HepG2 (cell line): ENCODE results near the gene PNPLA2. TPM values are rescaled to one million over a fixed set of nuclear protein-coding genes. Genes with fewer than 3 reads are reported as not detected.
A peak's percentile ranks its signal among the peaks of the same experiment; 100 is the strongest.

Source experiments
- DNMT3B ChIP-seq: conservative IDR thresholded peaks from 2 replicates; pipeline ENCODE4 v1.6.1; 2016; ENCODE audit warnings: missing biosample characterization, control low read depth
- ELF4 ChIP-seq: sonication (generic); formaldehyde crosslinking; IDR thresholded peaks from 2 replicates; pipeline ENCODE4 v1.5.0; 2020; ENCODE audit warnings: missing genetic modification reagents, mild to moderate bottlenecking, moderate library complexity, borderline replicate concordance
- ERF ChIP-seq: IDR thresholded peaks from 2 replicates; pipeline ENCODE4 v1.6.1; 2018; ENCODE audit warnings: missing biosample characterization, missing genetic modification reagents
- NAIF1 ChIP-seq: sonication (generic); formaldehyde crosslinking; IDR thresholded peaks from 2 replicates; pipeline ENCODE4 v1.5.0; 2020; ENCODE audit warnings: mild to moderate bottlenecking, missing genetic modification reagents, borderline replicate concordance
- PBX3 ChIP-seq: sonication (generic); formaldehyde crosslinking; IDR thresholded peaks from 2 replicates; pipeline ENCODE4 v1.8.1; 2023; ENCODE audit warnings: missing genetic modification reagents, inconsistent platforms, borderline replicate concordance
- PRPF4 ChIP-seq: fragments of 200-400 bp; formaldehyde crosslinking; IDR thresholded peaks from 2 replicates; pipeline ENCODE4 v1.6.1; 2016; ENCODE audit warnings: low read length, low read depth; ENCODE audit not compliant: poor library complexity, severe bottlenecking
- SMYD3 ChIP-seq: sonication (generic); formaldehyde crosslinking; IDR thresholded peaks from 2 replicates; pipeline ENCODE4 v1.8.1; 2023; ENCODE audit warnings: mild to moderate bottlenecking, missing genetic modification reagents
- TARDBP ChIP-seq: sonication (generic); formaldehyde crosslinking; IDR thresholded peaks from 2 replicates; pipeline ENCODE4 v1.8.0; 2022; ENCODE audit warnings: mild to moderate bottlenecking, missing genetic modification reagents
- ZBTB4 ChIP-seq: sonication (generic); formaldehyde crosslinking; IDR thresholded peaks from 2 replicates; pipeline ENCODE4 v1.4.0; 2020; ENCODE audit warnings: missing genetic modification reagents, mild to moderate bottlenecking, borderline replicate concordance
- ZBTB40 ChIP-seq, 2 experiments: fragments of 450-650 bp in 1 of 2; sonication (generic) in 1 of 2; formaldehyde crosslinking in 1 of 2; IDR thresholded peaks; 2 replicates each; pipeline versions ENCODE4 v1.6.1 to v1.8.0; 2016 to 2022; ENCODE audit warnings: antibody characterized with exemption in 1 of 2, mild to moderate bottlenecking in 1 of 2, missing genetic modification reagents in 1 of 2
- ZFX ChIP-seq: sonication (generic); formaldehyde crosslinking; IDR thresholded peaks from 2 replicates; pipeline ENCODE4 v1.4.0; 2020; ENCODE audit warnings: mild to moderate bottlenecking, low read depth, missing genetic modification reagents, moderate library complexity
- ZNF24 ChIP-seq: fragments of 450-650 bp; IDR thresholded peaks from 2 replicates; pipeline ENCODE4 v1.6.1; 2017; ENCODE audit warnings: antibody characterized with exemption, mild to moderate bottlenecking
- polyA plus RNA-seq, 8 experiments: library from polyadenylated mRNA; depleted of rRNA in 3 of 8; stranded (reverse) in 7 of 8; unstranded in 1 of 8; fragments of >200 nt; fragmentation: Illumina TruSeq in 4 of 8; extraction: Trizol in 4 of 8; gene quantifications; 2 replicates each; pipeline versions ENCODE4 v1.2.1 to v1.2.3, GENCODE V29; 2011 to 2016; ENCODE audit warnings: low read depth in 4 of 8, missing spikeins in 1 of 8, mixed read lengths in 1 of 8; ENCODE audit not compliant: insufficient read depth in 1 of 8
- total RNA-seq, 5 experiments: library from RNA; depleted of rRNA; stranded (reverse); fragments of >200 nt; fragmentation: Illumina TruSeq; extraction: Trizol; gene quantifications; 2 replicates each; pipeline ENCODE4 v1.2.3, GENCODE V29; 2016; ENCODE audit warnings: low read depth in 1 of 5

Gene PNPLA2
- total and polyA plus RNA-seq, 2 of the 13 experiments (the other 11 are each of a cell fraction or from before 2014, with no cell fraction given), result 10.5 to 43.2 TPM

GRCh38 chr11:838441-839279, 19.9 kb downstream of the PNPLA2 start (continued):
- TF ChIP-seq ZBTB40 (IDR thresholded peaks at IDR 0.05), result no peak
- TF ChIP-seq ZBTB40 (CRISPR knock-in tag; IDR thresholded peaks at IDR 0.05), result peak; percentile 66; the same call in 1 of the 2 replicates
- peak; percentile 58; the same call in 1 of the 2 replicates for TF ChIP-seq ZBTB4 (CRISPR knock-in tag)
- peak; percentile 83 for TF ChIP-seq TARDBP (CRISPR knock-in tag)
- no peak for TF ChIP-seq ELF4 (CRISPR knock-in tag)
- no peak for TF ChIP-seq NAIF1 (CRISPR knock-in tag)
- TF ChIP-seq ZFX (CRISPR knock-in tag), result peak; percentile 93
- no peak for TF ChIP-seq DNMT3B
- peak; percentile 84; the same call in 1 of the 2 replicates for TF ChIP-seq ERF (CRISPR knock-in tag)
- TF ChIP-seq SMYD3 (CRISPR knock-in tag), result no peak
- TF ChIP-seq PBX3, result no peak
- TF ChIP-seq PRPF4, result no peak
- no peak for TF ChIP-seq ZNF24
